DMS79 treated with DMSO at 0.1 percent for 48 hours (cell line): ENCODE measurements around the gene HLA-DMA.
A peak's percentile ranks its signal among the peaks of the same experiment; 100 is the strongest.

Source experiments
- DNase-seq: peaks from one replicate; lab custom pipeline; 2025; lab: John Stamatoyannopoulos, UW

HLA-DMA gene

GRCh38 chr6:32952817-32953739 lies at the start of gene HLA-DMA:
TSS of gene HLA-DMA (minus strand) at chr6:32953097. CDS start at chr6:32953036, 61 bp downstream.
- DNase-seq, result no peak

GRCh38 chr6:33001685-33002084 lies 48.8 kb upstream of the HLA-DMA start:
- DNase-seq, result no peak

GRCh38 chr6:33000055-33000454 lies 47.2 kb upstream of the HLA-DMA start:
- DNase-seq, result no peak

- DNase-seq, result no peak
Measured at GRCh38 chr6:32995448-32995847, 42.6 kb upstream of the HLA-DMA start.

- no peak for DNase-seq
Measured at GRCh38 chr6:32993363-32993973, 40.6 kb upstream of the HLA-DMA start.

GRCh38 chr6:32991972-32992371 lies 39.1 kb upstream of the HLA-DMA start:
- DNase-seq, result no peak

- DNase-seq, result no peak
Measured at GRCh38 chr6:32989368-32989767, 36.5 kb upstream of the HLA-DMA start.

GRCh38 chr6:32984622-32985389 lies 31.9 kb upstream of the HLA-DMA start:
- peak; percentile 87 for DNase-seq

- no peak for DNase-seq
Measured at GRCh38 chr6:32983964-32984621, 31.2 kb upstream of the HLA-DMA start.

- no peak for DNase-seq
Measured at GRCh38 chr6:32983493-32983848, 30.6 kb upstream of the HLA-DMA start.

- peak; percentile 23 for DNase-seq
Measured at GRCh38 chr6:32982702-32983492, 30.0 kb upstream of the HLA-DMA start.

- DNase-seq, result peak; percentile 93
Measured at GRCh38 chr6:32982084-32982701, 29.3 kb upstream of the HLA-DMA start.

GRCh38 chr6:32980488-32981038 lies 27.7 kb upstream of the HLA-DMA start:
- no peak for DNase-seq

- DNase-seq, result no peak
Measured at GRCh38 chr6:32979720-32980487, 27.0 kb upstream of the HLA-DMA start.

- no peak for DNase-seq
Measured at GRCh38 chr6:32977953-32978324, 25.0 kb upstream of the HLA-DMA start.

GRCh38 chr6:32977272-32977952 lies 24.5 kb upstream of the HLA-DMA start:
- no peak for DNase-seq

GRCh38 chr6:32976334-32977069 lies 23.6 kb upstream of the HLA-DMA start:
- DNase-seq, result no peak

- DNase-seq, result no peak
Measured at GRCh38 chr6:32975886-32976285, 23.0 kb upstream of the HLA-DMA start.
